ENCODE data around the gene HLA-DOB.

DNA sequence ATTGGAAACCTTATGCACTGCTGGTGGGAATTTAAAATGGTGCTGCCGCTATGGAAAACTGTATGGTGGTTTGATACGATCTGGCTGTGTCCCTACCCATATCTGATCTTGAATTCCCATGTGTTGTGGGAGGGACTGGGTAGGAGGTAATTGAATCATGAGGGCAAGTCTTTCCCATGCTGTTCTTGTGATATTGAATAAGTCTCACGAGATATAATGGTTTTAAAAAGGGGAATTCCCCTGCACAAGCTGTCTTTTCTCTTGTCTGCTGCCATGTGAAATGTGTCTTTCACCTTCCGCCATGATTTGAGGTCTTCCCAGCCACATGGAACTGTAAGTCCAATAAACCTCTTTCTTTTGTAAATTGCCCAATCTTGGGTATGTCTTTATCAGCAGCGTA lies 16.9 kb upstream of the HLA-DOB start:
- TF ChIP-seq, protein P1, sequence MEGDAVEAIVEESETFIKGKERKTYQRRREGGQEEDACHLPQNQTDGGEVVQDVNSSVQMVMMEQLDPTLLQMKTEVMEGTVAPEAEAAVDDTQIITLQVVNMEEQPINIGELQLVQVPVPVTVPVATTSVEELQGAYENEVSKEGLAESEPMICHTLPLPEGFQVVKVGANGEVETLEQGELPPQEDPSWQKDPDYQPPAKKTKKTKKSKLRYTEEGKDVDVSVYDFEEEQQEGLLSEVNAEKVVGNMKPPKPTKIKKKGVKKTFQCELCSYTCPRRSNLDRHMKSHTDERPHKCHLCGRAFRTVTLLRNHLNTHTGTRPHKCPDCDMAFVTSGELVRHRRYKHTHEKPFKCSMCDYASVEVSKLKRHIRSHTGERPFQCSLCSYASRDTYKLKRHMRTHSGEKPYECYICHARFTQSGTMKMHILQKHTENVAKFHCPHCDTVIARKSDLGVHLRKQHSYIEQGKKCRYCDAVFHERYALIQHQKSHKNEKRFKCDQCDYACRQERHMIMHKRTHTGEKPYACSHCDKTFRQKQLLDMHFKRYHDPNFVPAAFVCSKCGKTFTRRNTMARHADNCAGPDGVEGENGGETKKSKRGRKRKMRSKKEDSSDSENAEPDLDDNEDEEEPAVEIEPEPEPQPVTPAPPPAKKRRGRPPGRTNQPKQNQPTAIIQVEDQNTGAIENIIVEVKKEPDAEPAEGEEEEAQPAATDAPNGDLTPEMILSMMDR (IDR thresholded peaks at IDR 0.05; ENCODE audit: borderline replicate concordance, extremely low read depth, low read length, poor library complexity, severe bottlenecking) = no peak
- TF ChIP-seq EZH2 (IDR thresholded peaks at IDR 0.05; ENCODE audit: borderline replicate concordance, low read depth, low read length, severe bottlenecking) = no peak
